Neuronal stem cell (in vitro differentiated cells): Measurements from ENCODE around the gene PRKG2.

Experiments
- DNase-seq: peaks from one replicate; pipeline ENCODE4 v3.0.0-alpha.2; 2013; ENCODE audit warnings: low spot score
- H2AFZ ChIP-seq: one replicate; pipeline ENCODE4 v1.6.1; 2013; ENCODE audit warnings: mild to moderate bottlenecking, low read length, inconsistent platforms
- H2AK5ac ChIP-seq: 2 replicates; pipeline ENCODE4 v1.6.1; 2013; ENCODE audit warnings: low read depth, mild to moderate bottlenecking, inconsistent platforms, low read length, moderate library complexity, mixed read lengths
- H2BK120ac ChIP-seq: 2 replicates; pipeline ENCODE4 v1.6.1; 2013; ENCODE audit warnings: low read depth, mild to moderate bottlenecking, inconsistent platforms, low read length, moderate library complexity, mixed read lengths
- H2BK12ac ChIP-seq: one replicate; pipeline ENCODE4 v1.6.1; 2013; ENCODE audit warnings: low read length, inconsistent platforms
- H2BK15ac ChIP-seq: 2 replicates; pipeline ENCODE4 v1.6.1; 2013; ENCODE audit warnings: mild to moderate bottlenecking, low read length, inconsistent platforms, mixed read lengths
- H2BK5ac ChIP-seq: one replicate; pipeline ENCODE4 v1.6.1; 2013; ENCODE audit warnings: inconsistent platforms, mild to moderate bottlenecking, low read length, moderate library complexity
- H3K14ac ChIP-seq: one replicate; pipeline ENCODE4 v1.6.1; 2013; ENCODE audit warnings: low read length, inconsistent platforms
- H3K18ac ChIP-seq: 2 replicates; pipeline ENCODE4 v1.6.1; 2013; ENCODE audit warnings: low read length, inconsistent platforms
- H3K23ac ChIP-seq: 2 replicates; pipeline ENCODE4 v1.6.1; 2013; ENCODE audit warnings: low read depth, mild to moderate bottlenecking, mixed read lengths, low read length, inconsistent platforms; ENCODE audit not compliant: poor library complexity
- H3K27ac ChIP-seq: replicated peaks from 3 replicates; pipeline ENCODE4 v1.5.1; 2013; ENCODE audit warnings: low read length, inconsistent platforms
- H3K27me3 ChIP-seq, 3 experiments: 2 replicates each; pipeline ENCODE4 v1.6.1; 2013; ENCODE audit warnings: low read length in 3 of 3, mild to moderate bottlenecking in 2 of 3, inconsistent platforms in 1 of 3, low read depth in 1 of 3, mixed read lengths in 1 of 3, moderate library complexity in 1 of 3; ENCODE audit not compliant: control insufficient read depth in 3 of 3, insufficient read depth in 3 of 3
- H3K36me3 ChIP-seq, 2 donors: replicated peaks in 1 of 2; 2 replicates each; pipeline ENCODE4 v1.6.1; 2013; ENCODE audit warnings: low read length in 2 of 2; ENCODE audit not compliant: control insufficient read depth in 2 of 2, insufficient read depth in 2 of 2
- H3K4ac ChIP-seq: 2 replicates; pipeline ENCODE4 v1.6.1; 2013; ENCODE audit warnings: inconsistent platforms, mild to moderate bottlenecking, low read length, moderate library complexity
- H3K4me1 ChIP-seq, 2 donors: 1 replicate in 1 of 2; 2 replicates in 1 of 2; pipeline ENCODE4 v1.6.1; 2013; ENCODE audit warnings: low read length in 2 of 2, low read depth in 1 of 2; ENCODE audit not compliant: control insufficient read depth in 2 of 2, insufficient read depth in 1 of 2
- H3K4me2 ChIP-seq: one replicate; pipeline ENCODE4 v1.6.1; 2013; ENCODE audit warnings: mild to moderate bottlenecking, low read length, inconsistent platforms; ENCODE audit not compliant: insufficient read depth, poor library complexity, severe bottlenecking
- H3K4me3 ChIP-seq, 2 donors: 2 replicates each; pipeline ENCODE4 v1.5.1; 2013; ENCODE audit warnings: low read length in 2 of 2, mild to moderate bottlenecking in 2 of 2, inconsistent platforms in 1 of 2, moderate library complexity in 1 of 2
- H3K79me1 ChIP-seq: one replicate; pipeline ENCODE4 v1.6.1; 2013; ENCODE audit warnings: low read depth, mild to moderate bottlenecking, inconsistent platforms, low read length, moderate library complexity
- H3K9ac ChIP-seq: one replicate; pipeline ENCODE4 v1.6.1; 2013; ENCODE audit warnings: mild to moderate bottlenecking, low read depth, low read length, inconsistent platforms; ENCODE audit not compliant: poor library complexity
- H3K9me3 ChIP-seq, 2 donors: replicated peaks in 1 of 2; 2 replicates each; pipeline versions ENCODE3 to v1.6.1; 2013; ENCODE audit warnings: low read length in 2 of 2, mild to moderate bottlenecking in 2 of 2, inconsistent platforms in 1 of 2, low read depth in 1 of 2, mixed read lengths in 1 of 2, moderate library complexity in 1 of 2; ENCODE audit not compliant: control insufficient read depth in 2 of 2, insufficient read depth in 1 of 2
- H4K8ac ChIP-seq: one replicate; pipeline ENCODE4 v1.6.1; 2013; ENCODE audit warnings: low read depth, mild to moderate bottlenecking, inconsistent platforms, low read length, moderate library complexity
- H4K91ac ChIP-seq: one replicate; pipeline ENCODE4 v1.6.1; 2013; ENCODE audit warnings: low read length, low read depth, mild to moderate bottlenecking, inconsistent platforms; ENCODE audit not compliant: poor library complexity
- WGBS, 2 donors: extraction: QIAGEN DNeasy Blood & Tissue Kit; methylation state at CpG; one replicate each; pipeline ENCODE4 v1.1.7; 2013; ENCODE audit warnings: missing lambda C conversion rate in 2 of 2, mixed read lengths in 1 of 2; ENCODE audit not compliant: insufficient read length in 2 of 2, insufficient replicate concordance in 1 of 2; ENCODE audit errors: extremely low coverage in 2 of 2; 5-methylcytosine and 5-hydroxymethylcytosine counted together

Gene PRKG2

DNA sequence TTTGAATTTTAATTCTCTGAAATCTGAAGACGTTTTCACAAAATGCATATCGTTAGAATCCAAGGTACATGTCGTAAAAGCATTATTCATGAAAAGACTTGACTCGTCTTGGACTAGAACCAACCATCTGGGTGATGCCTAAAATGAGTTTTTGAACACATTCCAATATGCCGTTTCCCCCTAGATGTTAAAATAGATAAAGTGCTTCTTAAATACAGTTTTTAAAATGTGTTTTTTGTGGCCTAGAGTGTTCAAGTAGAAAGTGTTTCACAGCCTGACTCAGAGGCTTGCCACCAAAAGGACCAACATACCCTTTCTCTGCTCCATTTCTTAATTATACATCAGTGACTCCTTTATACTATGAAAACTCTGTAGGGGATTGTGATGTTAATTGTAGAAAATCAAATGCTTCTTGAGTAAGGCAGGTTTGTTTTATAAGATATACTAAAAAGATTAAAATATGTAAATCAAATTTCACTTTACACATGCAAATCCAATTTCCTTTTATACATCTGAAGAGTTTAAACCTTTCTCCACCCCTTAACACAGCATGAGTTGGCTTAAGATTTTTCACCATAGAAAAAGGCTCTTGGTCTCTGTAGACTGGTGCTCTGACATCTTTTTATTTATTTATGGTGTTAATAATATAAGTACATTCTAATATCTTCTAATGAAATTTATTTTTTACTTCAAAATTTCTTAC lies 48.4 kb downstream of the PRKG2 start:
- no CpG with 5 or more reads among the region's 5 CpGs for WGBS, 2 donors
- H3K14ac ChIP-seq: no peak overlapping the region
- no peaks in the 10 kb centered on the region for H3K36me3 ChIP-seq
- no peak overlapping the region for H2BK120ac ChIP-seq
- no peak overlapping the region for H3K23ac ChIP-seq
- H2AFZ ChIP-seq: no peak overlapping the region
- H3K27ac ChIP-seq: no peak overlapping the region
- H2AK5ac ChIP-seq: no peak overlapping the region
- no peak overlapping the region for H3K9ac ChIP-seq
- DNase-seq: no peak
- H3K18ac ChIP-seq: no peak overlapping the region
- no peak overlapping the region for H3K4me3 ChIP-seq
- H3K27me3 ChIP-seq: no peaks in the 10 kb centered on the region
- H2BK12ac ChIP-seq: no peak overlapping the region
- H2BK5ac ChIP-seq: no peak overlapping the region
- H3K4me1 ChIP-seq: no peaks in the 10 kb centered on the region
- no peaks in the 10 kb centered on the region for H3K79me1 ChIP-seq
- H3K4ac ChIP-seq: no peak overlapping the region
- no peak overlapping the region for H4K91ac ChIP-seq
- no peak overlapping the region for H2BK15ac ChIP-seq
- H4K8ac ChIP-seq: no peak overlapping the region
- no peaks in the 10 kb centered on the region for H3K9me3 ChIP-seq
- H3K4me2 ChIP-seq: no peak overlapping the region

DNA sequence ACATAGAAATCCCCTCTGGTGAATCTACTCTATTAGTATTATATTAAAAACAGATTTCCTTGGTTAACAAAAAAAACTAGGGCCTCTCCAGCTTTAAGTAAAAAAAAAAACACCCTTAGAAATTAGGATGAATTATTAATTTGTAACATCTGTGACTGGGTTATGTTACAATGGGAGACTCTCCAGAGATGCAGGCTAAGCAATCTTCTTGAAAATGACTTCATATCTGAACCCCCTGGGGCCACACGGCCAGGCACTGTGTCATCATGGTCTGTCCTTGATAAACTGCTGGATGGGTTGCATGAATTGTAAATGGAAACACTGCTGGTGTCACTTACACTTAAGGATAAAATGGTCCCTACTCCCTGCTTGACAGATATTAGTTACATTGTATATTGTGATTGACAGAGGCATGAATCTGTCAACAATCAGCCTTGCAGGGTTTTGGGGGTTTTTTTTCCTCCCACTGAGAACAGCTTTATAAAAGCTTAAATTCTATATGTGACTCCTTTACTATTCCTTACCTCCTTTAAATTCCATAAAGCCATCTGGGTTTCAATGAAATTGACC lies 49.1 kb downstream of the PRKG2 start:
- no peaks in the 10 kb centered on the region for H3K4me1 ChIP-seq
- DNase-seq: no peak
- H2BK12ac ChIP-seq: no peak overlapping the region
- no peak overlapping the region for H4K91ac ChIP-seq
- no peak overlapping the region for H2BK120ac ChIP-seq
- no peak overlapping the region for H2AK5ac ChIP-seq
- H3K79me1 ChIP-seq: no peaks in the 10 kb centered on the region
- no peak overlapping the region for H2AFZ ChIP-seq
- no peaks in the 10 kb centered on the region for H3K27me3 ChIP-seq
- H3K9ac ChIP-seq: no peak overlapping the region
- no peaks in the 10 kb centered on the region for H3K9me3 ChIP-seq
- H3K4me2 ChIP-seq: no peak overlapping the region
- no peaks in the 10 kb centered on the region for H3K36me3 ChIP-seq
- H4K8ac ChIP-seq: no peak overlapping the region
- H2BK5ac ChIP-seq: no peak overlapping the region
- no peak overlapping the region for H3K4ac ChIP-seq
- no peak overlapping the region for H3K4me3 ChIP-seq
- no peak overlapping the region for H3K23ac ChIP-seq
- H3K14ac ChIP-seq: no peak overlapping the region
- H3K27ac ChIP-seq: no peak overlapping the region
- no CpG with 5 or more reads among the region's 1 CpG for WGBS, 2 donors
- no peak overlapping the region for H2BK15ac ChIP-seq
- no peak overlapping the region for H3K18ac ChIP-seq

DNA sequence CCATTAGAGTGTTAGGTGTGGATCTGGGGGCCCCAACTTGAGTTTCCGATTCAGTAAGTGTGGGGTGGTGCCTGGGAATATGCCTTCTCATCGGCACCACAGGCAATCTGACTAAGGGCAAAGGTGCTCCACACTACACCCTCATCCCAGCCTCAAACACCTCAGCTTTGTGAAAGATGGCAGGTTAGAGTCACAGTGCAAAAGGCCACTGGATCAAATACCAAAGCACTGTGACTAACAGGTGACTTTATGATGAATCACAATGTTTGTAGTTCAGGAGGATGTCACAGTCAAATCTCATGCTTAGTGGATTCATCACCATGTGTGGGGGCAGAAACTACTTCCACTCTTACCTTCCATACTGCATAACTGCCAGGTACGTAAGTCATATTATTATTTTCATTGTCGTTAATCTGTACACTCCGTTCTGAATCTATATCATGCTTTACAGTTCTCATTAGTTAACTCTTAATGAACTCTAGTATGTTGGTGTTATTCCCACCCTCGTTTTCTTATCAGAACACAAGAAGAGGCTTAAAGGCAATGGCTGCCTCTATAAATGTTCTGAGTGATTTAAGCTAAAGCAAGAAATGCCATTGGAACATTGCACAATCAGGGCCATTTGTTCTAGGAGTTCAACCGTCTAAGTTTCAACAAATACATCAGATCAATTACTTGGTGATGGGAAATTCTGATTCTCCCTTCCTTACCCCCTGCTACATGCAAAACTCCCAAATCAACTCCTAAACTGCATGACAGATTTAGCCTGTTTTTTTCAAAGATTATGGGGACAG lies 50.2 kb downstream of the PRKG2 start:
- Histone ChIP-seq H3K4me1 (no peaks in the 10 kb centered on the region), H2BK15ac (no peak overlapping the region), H2AFZ (no peak overlapping the region), H3K36me3 (no peaks in the 10 kb centered on the region), H3K14ac (no peak overlapping the region), H3K9ac (no peak overlapping the region), H3K27me3 (no peaks in the 10 kb centered on the region), H3K27ac (no peak overlapping the region), H2AK5ac (no peak overlapping the region), H3K79me1 (no peaks in the 10 kb centered on the region), H3K9me3 (no peaks in the 10 kb centered on the region), H2BK120ac (no peak overlapping the region), H3K4me2 (no peak overlapping the region), H4K8ac (no peak overlapping the region), H4K91ac (no peak overlapping the region), H3K4me3 (no peak overlapping the region), H3K23ac (no peak overlapping the region), H3K4ac (no peak overlapping the region), H3K18ac (no peak overlapping the region), H2BK12ac (no peak overlapping the region), H2BK5ac (no peak overlapping the region)
- no peak for DNase-seq
- no CpG with 5 or more reads among the region's 7 CpGs for WGBS, 2 donors

DNA sequence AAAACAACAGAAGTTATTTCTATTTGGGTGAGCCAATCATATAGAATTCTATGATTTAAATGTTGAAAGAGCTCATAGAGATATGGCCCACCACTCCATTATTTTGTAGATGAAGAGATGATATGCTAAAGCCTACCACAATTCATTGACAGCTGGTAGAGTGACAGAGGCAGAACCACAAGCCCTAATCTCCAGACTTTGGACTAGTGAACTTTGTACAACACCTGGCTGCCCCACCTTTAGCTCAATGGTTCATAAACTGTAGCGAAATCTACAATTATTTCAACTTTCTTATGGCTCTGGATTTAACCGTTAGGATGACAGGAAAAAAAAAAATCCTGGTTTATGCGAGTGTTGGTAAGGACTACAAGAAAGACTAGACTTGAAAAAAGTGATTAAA lies 50.9 kb downstream of the PRKG2 start:
- no peak for DNase-seq
- H2BK120ac ChIP-seq: no peak overlapping the region
- no peaks in the 10 kb centered on the region for H3K9me3 ChIP-seq
- no peaks in the 10 kb centered on the region for H3K4me1 ChIP-seq
- no peak overlapping the region for H4K8ac ChIP-seq
- H3K27me3 ChIP-seq: no peaks in the 10 kb centered on the region
- H4K91ac ChIP-seq: no peak overlapping the region
- H2AFZ ChIP-seq: no peak overlapping the region
- no peaks in the 10 kb centered on the region for H3K79me1 ChIP-seq
- H3K4me3 ChIP-seq: no peak overlapping the region
- H2AK5ac ChIP-seq: no peak overlapping the region
- no peak overlapping the region for H2BK15ac ChIP-seq
- H3K23ac ChIP-seq: no peak overlapping the region
- H3K4me2 ChIP-seq: no peak overlapping the region
- no peak overlapping the region for H3K18ac ChIP-seq
- H2BK5ac ChIP-seq: no peak overlapping the region
- no peaks in the 10 kb centered on the region for H3K36me3 ChIP-seq
- H3K27ac ChIP-seq: no peak overlapping the region
- no peak overlapping the region for H3K4ac ChIP-seq
- WGBS, 2 donors: no CpG with 5 or more reads among the region's 3 CpGs
- no peak overlapping the region for H2BK12ac ChIP-seq
- H3K14ac ChIP-seq: no peak overlapping the region
- H3K9ac ChIP-seq: no peak overlapping the region
